ENCODE data around the gene DLL1.

GRCh38 chr6:170269846-170270541 lies 20.9 kb downstream of the DLL1 start:
- TF ChIP-seq, protein P1, sequence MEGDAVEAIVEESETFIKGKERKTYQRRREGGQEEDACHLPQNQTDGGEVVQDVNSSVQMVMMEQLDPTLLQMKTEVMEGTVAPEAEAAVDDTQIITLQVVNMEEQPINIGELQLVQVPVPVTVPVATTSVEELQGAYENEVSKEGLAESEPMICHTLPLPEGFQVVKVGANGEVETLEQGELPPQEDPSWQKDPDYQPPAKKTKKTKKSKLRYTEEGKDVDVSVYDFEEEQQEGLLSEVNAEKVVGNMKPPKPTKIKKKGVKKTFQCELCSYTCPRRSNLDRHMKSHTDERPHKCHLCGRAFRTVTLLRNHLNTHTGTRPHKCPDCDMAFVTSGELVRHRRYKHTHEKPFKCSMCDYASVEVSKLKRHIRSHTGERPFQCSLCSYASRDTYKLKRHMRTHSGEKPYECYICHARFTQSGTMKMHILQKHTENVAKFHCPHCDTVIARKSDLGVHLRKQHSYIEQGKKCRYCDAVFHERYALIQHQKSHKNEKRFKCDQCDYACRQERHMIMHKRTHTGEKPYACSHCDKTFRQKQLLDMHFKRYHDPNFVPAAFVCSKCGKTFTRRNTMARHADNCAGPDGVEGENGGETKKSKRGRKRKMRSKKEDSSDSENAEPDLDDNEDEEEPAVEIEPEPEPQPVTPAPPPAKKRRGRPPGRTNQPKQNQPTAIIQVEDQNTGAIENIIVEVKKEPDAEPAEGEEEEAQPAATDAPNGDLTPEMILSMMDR (IDR thresholded peaks at IDR 0.05), result no peak
- no peak for TF ChIP-seq POLR2A (IDR thresholded peaks at IDR 0.05)
